ENCODE results near the gene RWDD4.

DNA sequence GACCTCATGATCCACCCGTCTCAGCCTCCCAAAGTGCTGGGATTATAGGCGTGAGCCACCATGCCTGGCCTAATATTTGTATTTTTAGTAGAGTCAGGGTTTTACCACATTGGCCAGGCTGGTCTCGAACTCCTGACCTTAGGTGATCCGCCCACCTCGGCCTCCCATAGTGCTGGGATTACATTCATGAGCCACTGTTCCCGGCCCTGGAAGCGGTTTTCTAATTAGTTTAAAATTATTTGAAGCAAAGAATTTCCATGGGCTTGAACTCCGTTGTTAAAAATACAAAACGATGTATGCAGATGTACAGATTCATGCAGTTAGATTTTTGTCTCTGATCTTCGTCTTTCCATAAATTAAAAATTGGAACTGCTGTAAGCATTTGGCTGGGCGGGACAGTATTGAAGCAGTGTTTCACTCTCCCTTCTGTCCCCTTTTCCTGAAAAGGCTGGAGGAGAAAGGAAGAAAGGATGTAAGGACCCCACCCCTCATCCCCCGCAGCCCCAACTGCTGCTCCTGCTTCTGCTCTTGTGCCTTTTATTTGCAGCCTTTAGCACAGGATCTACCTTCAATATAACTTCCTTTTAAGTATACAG, 12.1 kb upstream of the RWDD4 start:
- no peak for TF ChIP-seq GABPA (IDR thresholded peaks at IDR 0.05; ENCODE audit: low read depth)
- TF ChIP-seq, protein P1, sequence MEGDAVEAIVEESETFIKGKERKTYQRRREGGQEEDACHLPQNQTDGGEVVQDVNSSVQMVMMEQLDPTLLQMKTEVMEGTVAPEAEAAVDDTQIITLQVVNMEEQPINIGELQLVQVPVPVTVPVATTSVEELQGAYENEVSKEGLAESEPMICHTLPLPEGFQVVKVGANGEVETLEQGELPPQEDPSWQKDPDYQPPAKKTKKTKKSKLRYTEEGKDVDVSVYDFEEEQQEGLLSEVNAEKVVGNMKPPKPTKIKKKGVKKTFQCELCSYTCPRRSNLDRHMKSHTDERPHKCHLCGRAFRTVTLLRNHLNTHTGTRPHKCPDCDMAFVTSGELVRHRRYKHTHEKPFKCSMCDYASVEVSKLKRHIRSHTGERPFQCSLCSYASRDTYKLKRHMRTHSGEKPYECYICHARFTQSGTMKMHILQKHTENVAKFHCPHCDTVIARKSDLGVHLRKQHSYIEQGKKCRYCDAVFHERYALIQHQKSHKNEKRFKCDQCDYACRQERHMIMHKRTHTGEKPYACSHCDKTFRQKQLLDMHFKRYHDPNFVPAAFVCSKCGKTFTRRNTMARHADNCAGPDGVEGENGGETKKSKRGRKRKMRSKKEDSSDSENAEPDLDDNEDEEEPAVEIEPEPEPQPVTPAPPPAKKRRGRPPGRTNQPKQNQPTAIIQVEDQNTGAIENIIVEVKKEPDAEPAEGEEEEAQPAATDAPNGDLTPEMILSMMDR (IDR thresholded peaks at IDR 0.05; ENCODE audit: insufficient read depth, low read length) = no peak
- TF ChIP-seq POLR2AphosphoS5 (IDR thresholded peaks at IDR 0.05; ENCODE audit: low read depth) = no peak
